Gastroesophageal sphincter (tissue), 4 donors: Measurements from ENCODE around the gene INPP5A. TPM values are rescaled to one million over a fixed set of nuclear protein-coding genes. Genes with fewer than 3 reads are reported as not detected.

Source experiments
- ATAC-seq: fragments of 150-250 bp; one replicate; pipeline ENCODE4 v1.9.1; 2016; ENCODE audit warnings: mild to moderate bottlenecking, moderate library complexity
- H3K27ac ChIP-seq, 4 donors: fragments of 200-600 bp; sonication (generic) in 3 of 4; 1 replicate in 3 of 4; 2 replicates in 1 of 4; pipeline ENCODE4 v1.5.1; 2016 to 2019
- H3K27me3 ChIP-seq: fragments of 200-600 bp; sonication (generic); one replicate; pipeline ENCODE4 v1.5.1; 2019
- H3K36me3 ChIP-seq, 2 donors: fragments of 200-600 bp; sonication (generic); one replicate each; pipeline ENCODE4 v1.5.1; 2019; ENCODE audit warnings: control low read depth in 1 of 2
- H3K4me1 ChIP-seq, 3 donors: fragments of 200-600 bp; sonication (generic); 1 replicate in 2 of 3; 2 replicates in 1 of 3; pipeline ENCODE4 v1.5.1; 2016 to 2019; ENCODE audit warnings: control low read depth in 2 of 3
- H3K4me3 ChIP-seq, 2 donors: fragments of 200-600 bp; sonication (generic); one replicate each; pipeline ENCODE4 v1.5.1; 2019; ENCODE audit warnings: mild to moderate bottlenecking in 1 of 2, moderate library complexity in 1 of 2
- H3K9me3 ChIP-seq, 3 donors: fragments of 200-600 bp; sonication (generic); one replicate each; pipeline ENCODE4 v1.5.1; 2017 to 2019; ENCODE audit warnings: control low read depth in 2 of 3
- EP300 ChIP-seq: sonication (generic); formaldehyde crosslinking; IDR thresholded peaks from one replicate; pipeline ENCODE4 v1.6.1; 2017; ENCODE audit warnings: antibody characterized with exemption, mild to moderate bottlenecking
- POLR2A ChIP-seq, 2 donors: fragments of 450-650 bp; IDR thresholded peaks; one replicate each; pipeline ENCODE4 v1.6.1; 2017; ENCODE audit warnings: antibody characterized with exemption in 2 of 2, mild to moderate bottlenecking in 2 of 2, moderate library complexity in 1 of 2
- POLR2AphosphoS5 ChIP-seq: sonication (generic); formaldehyde crosslinking; IDR thresholded peaks from one replicate; pipeline ENCODE4 v1.6.1; 2017; ENCODE audit warnings: antibody characterized with exemption
- WGBS, 2 donors: methylation state at CpG; one replicate each; pipeline ENCODE4 v1.1.5; 2018; ENCODE audit warnings: low coverage in 1 of 2; 5-methylcytosine and 5-hydroxymethylcytosine counted together
- total RNA-seq, 4 donors: library from RNA; depleted of rRNA; stranded (reverse); fragments of >200 nt; gene quantifications; one replicate each; pipeline ENCODE4 v1.1.0, GENCODE V29; 2016
- TF ChIP-seq, protein P1 (sequence below), 4 experiments: fragments of 200-600 bp in 2 of 4; fragments of 450-650 bp in 2 of 4; sonication (generic) in 1 of 4; IDR thresholded peaks; one replicate each; pipeline ENCODE4 v1.5.1; 2017 to 2019; ENCODE audit warnings: antibody characterized with exemption in 4 of 4, mild to moderate bottlenecking in 2 of 4, moderate library complexity in 2 of 4

Gene INPP5A
- total RNA-seq, 4 donors from 2014 or later, result 111 to 288 (median 215) TPM

DNA sequence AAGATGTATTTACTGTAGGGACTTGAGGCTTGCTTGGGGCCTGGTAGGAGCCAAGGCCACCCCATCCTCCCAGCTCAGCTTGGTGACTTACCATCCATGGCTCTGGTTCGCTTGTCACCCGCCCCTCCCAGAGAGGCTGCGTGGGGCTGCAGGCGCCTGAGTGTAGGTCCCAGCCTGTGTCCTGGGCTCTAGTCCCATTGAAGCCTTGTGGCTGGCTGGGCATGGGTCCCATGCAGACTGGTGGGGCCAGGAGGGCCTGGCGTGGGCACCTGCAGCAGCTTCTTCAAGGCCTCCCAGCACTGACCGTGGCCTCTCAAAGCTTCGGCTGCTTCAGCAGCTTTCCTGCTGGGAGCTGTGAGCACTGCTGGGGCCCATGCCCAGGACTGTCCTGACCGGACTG, 118.1 kb downstream of the INPP5A start:
- H3K27me3 ChIP-seq, result no peaks in the 10 kb centered on the region
- peaks cover 0 to 35% (median 7%) of the 10 kb centered on the region in 3 donors for H3K4me1 ChIP-seq
- ATAC-seq, result no peak
- no peak overlapping the region for H3K4me3 ChIP-seq
- no peaks in the 10 kb centered on the region for H3K9me3 ChIP-seq
- no peak overlapping the region for H3K27ac ChIP-seq
- H3K36me3 ChIP-seq, result peaks cover 0 to 85% of the 10 kb centered on the region in 2 donors
- TF ChIP-seq, protein P1, sequence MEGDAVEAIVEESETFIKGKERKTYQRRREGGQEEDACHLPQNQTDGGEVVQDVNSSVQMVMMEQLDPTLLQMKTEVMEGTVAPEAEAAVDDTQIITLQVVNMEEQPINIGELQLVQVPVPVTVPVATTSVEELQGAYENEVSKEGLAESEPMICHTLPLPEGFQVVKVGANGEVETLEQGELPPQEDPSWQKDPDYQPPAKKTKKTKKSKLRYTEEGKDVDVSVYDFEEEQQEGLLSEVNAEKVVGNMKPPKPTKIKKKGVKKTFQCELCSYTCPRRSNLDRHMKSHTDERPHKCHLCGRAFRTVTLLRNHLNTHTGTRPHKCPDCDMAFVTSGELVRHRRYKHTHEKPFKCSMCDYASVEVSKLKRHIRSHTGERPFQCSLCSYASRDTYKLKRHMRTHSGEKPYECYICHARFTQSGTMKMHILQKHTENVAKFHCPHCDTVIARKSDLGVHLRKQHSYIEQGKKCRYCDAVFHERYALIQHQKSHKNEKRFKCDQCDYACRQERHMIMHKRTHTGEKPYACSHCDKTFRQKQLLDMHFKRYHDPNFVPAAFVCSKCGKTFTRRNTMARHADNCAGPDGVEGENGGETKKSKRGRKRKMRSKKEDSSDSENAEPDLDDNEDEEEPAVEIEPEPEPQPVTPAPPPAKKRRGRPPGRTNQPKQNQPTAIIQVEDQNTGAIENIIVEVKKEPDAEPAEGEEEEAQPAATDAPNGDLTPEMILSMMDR (IDR thresholded peaks at IDR 0.05), result no peak
- TF ChIP-seq POLR2AphosphoS5 (no peak), EP300 (no peak), POLR2A (IDR thresholded peaks at IDR 0.05) (no peak)
- WGBS, 2 donors, result no CpG with 5 or more reads among the region's 8 CpGs

DNA sequence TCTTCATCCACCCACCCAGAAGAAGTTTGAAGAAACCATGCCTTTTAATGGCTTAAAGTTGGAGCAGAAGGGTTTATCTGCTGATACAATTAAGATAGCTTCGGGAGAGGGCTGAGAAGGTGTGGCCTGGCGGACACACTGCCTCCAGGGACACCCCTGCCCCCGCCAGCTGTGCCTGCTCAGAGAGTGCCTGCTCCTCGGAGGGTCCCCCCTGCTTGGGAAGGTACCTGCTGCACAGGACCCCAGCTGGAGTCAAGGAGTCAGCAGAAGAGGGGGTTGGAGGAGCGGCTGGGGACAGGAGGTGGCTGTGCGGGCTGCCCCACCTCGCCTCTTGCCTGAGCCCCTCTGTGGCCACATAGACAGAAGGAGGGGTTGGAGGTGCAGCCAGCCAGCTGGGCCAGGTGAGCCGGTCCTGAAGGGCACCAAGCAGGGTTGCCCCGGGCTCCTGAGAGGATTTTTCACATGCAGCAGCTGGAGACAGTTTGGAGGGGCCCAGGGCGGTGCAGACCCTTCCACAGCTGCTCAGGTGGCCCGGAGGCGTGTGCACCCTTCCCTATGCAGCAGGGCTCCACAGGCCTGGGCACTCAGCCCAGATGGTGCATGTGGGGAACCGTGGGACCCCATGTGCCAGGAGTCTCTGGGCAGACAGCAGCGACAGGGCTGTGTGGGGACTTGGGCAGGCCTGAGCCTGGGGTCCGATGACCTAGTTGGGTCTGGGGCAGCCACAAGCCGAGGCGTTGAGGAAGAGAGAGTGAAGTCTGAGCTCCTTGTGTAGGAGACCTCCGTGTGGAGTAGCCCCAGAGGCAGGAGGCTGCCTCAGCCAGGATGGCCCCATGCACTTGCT, 118.9 kb downstream of the INPP5A start:
- Histone ChIP-seq H3K36me3 (peaks cover 0 to 81% of the 10 kb centered on the region in 2 donors), H3K4me3 (no peak overlapping the region)
- no peak for TF ChIP-seq POLR2AphosphoS5
- TF ChIP-seq, protein P1 (IDR thresholded peaks at IDR 0.05), result no peak
- no peak for TF ChIP-seq POLR2A (IDR thresholded peaks at IDR 0.05)
- no peak for TF ChIP-seq EP300

DNA sequence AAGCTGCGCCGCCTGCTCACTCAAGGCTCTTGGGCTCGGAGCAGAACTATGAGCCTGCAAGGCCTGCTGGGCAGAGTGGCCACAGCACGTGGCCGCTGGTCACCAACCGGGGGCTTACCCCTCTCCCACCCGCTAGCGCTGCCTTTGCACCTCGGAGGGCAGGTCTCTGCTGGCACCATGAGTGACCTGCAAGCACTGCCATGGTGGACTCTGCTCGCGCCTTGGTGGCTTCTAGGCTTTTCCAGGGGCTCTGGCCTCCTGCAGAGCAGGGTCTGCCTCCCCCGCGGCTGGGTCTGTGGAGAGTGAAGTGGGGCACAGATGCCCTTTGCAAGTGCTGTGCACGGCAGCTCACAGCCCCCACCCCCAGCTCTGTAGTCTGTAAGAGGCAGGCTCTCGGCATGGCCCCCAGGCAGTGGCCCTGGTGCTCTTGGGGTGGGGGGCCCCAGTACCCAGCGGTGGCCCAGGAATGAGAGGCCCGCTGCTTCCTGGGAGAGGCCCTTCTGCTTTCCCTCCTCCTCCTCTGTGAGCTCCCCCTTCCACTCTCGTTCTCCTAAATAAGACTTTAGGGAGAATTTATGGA, 119.6 kb downstream of the INPP5A start:
- no peak for TF ChIP-seq POLR2AphosphoS5
- no peak for TF ChIP-seq POLR2A (IDR thresholded peaks at IDR 0.05)
- TF ChIP-seq EP300, result no peak
- TF ChIP-seq, protein P1 (IDR thresholded peaks at IDR 0.05), result no peak
- no peak for ATAC-seq
- Histone ChIP-seq H3K27ac (no peak overlapping the region), H3K4me3 (no peak overlapping the region), H3K36me3 (peaks cover 0 to 74% of the 10 kb centered on the region in 2 donors), H3K9me3 (no peaks in the 10 kb centered on the region), H3K27me3 (no peaks in the 10 kb centered on the region), H3K4me1 (peaks cover 0 to 40% (median 7%) of the 10 kb centered on the region in 3 donors)
- 60% methylated on average over 1 of the region's 18 CpGs; no CpG with 5 or more reads in 1 of the 2 donors for WGBS, 2 donors

More for the DNA sequence above, 118.9 kb downstream of the INPP5A start:
- 63% methylated on average over 2 of the region's 18 CpGs; no CpG with 5 or more reads in 1 of the 2 donors for WGBS, 2 donors
- Histone ChIP-seq H3K9me3 (no peaks in the 10 kb centered on the region), H3K4me1 (peaks cover 0 to 35% (median 7%) of the 10 kb centered on the region in 3 donors), H3K27me3 (no peaks in the 10 kb centered on the region), H3K27ac (no peak overlapping the region)
- no peak for ATAC-seq

DNA sequence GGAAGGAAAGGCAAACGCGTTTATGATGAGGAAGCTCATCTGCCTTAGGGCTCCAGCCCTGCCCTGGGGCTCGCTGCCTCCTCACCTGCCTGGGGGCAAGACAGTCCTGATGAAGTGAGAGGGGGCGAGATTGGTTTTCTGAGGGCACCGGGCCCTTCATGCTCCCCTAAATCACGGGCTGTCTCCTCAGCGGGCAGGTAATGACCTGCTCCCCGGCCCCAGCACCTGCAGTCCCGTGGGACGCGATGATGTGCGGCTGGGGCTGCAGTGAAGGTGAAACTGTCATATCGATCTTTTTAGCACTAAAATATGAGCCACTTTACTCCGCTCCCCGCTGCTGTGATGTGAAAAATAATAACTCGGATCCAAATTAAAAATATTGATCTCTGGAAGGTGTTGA, 120.2 kb downstream of the INPP5A start:
- Histone ChIP-seq H3K36me3 (peaks cover 0 to 72% of the 10 kb centered on the region in 2 donors), H3K27ac (no peak overlapping the region), H3K4me1 (peaks cover 0 to 46% (median 7%) of the 10 kb centered on the region in 3 donors), H3K9me3 (no peaks in the 10 kb centered on the region), H3K4me3 (no peak overlapping the region), H3K27me3 (no peaks in the 10 kb centered on the region)
- WGBS, 2 donors, result 81 to 84% methylated on average over 11 to 12 of the region's 16 CpGs
- TF ChIP-seq, protein P1 (IDR thresholded peaks at IDR 0.05), result no peak
- no peak for TF ChIP-seq POLR2A (IDR thresholded peaks at IDR 0.05)
- TF ChIP-seq POLR2AphosphoS5, result no peak
- TF ChIP-seq EP300, result no peak
- no peak for ATAC-seq
